HG03520 (cell line): ENCODE measurements around the gene CDKL1.

Source experiments
- ATAC-seq: cut with Tn5 transposase; IDR thresholded peaks from one replicate; pipeline ENCODE4 v1.9.1; 2021; ENCODE audit warnings: mild to moderate bottlenecking, moderate library complexity; ENCODE audit not compliant: unreplicated experiment

Gene CDKL1

GRCh38 chr14:50288146-50288545 lies 108.5 kb downstream of the CDKL1 start:
- ATAC-seq, result no peak

- ATAC-seq, result no peak
These were observed 110.8 kb downstream of the CDKL1 start for GRCh38 chr14:50285861-50286260.
